CD4-positive, alpha-beta T cell treated with Interleukin-12 subunit alpha and Interleukin-12 subunit beta, for 1 hour (primary cell): ENCODE data around the gene RRP9.
"Not testable (repeated sequence)": the region's sequence is repeated elsewhere in the genome, so short reads cannot be mapped to it uniquely, and the experiment has no call there.

Source experiments
- DNase-seq: peaks from one replicate; pipeline ENCODE4 v3.0.0-alpha.2; 2020

RRP9 gene

GRCh38 chr3:51937014-51937413, 4.7 kb downstream of the RRP9 start:
- DNase-seq, result no peak

DNA sequence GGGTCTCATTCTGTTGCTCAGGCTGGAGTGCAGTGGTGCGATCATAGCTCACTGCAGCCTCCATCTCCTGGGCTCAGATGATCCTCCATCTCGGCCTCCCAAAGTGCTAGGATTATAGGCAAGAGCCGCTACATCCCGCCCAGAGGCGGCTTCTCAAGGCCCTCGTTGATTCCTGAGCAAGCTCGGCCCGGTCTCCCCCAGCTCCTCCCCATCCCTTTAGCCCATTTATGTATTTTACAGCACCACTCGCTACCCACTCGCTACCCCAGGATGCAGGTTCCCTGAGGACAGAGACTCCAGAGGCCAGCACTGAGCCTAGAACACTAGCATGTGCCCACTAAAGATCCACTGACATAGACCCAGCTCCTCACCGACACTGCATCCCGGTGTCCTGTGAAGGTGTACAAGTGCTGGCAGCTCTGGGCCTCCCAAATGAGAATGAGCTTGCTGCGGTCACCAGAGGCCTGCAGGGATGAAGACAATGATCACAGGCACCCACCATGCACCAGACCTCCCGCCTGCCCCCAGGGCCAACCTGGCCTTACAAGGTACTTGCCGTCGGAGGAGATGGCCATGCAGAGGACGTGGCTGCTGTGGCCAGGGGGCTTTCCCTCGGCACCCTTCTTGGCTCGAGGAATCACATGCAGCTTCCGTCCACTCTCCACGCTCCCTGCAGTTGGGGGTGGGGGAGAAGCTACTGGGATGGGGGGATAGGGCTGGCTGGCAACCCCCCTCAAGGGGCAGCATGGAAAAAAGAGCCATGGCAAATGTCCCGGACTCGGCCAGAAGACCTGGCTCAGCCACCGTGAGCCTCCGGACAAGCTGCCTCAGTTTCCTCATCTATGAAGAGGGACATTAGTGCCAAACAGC, 5.6 kb downstream of the RRP9 start:
- no peak for DNase-seq

DNA sequence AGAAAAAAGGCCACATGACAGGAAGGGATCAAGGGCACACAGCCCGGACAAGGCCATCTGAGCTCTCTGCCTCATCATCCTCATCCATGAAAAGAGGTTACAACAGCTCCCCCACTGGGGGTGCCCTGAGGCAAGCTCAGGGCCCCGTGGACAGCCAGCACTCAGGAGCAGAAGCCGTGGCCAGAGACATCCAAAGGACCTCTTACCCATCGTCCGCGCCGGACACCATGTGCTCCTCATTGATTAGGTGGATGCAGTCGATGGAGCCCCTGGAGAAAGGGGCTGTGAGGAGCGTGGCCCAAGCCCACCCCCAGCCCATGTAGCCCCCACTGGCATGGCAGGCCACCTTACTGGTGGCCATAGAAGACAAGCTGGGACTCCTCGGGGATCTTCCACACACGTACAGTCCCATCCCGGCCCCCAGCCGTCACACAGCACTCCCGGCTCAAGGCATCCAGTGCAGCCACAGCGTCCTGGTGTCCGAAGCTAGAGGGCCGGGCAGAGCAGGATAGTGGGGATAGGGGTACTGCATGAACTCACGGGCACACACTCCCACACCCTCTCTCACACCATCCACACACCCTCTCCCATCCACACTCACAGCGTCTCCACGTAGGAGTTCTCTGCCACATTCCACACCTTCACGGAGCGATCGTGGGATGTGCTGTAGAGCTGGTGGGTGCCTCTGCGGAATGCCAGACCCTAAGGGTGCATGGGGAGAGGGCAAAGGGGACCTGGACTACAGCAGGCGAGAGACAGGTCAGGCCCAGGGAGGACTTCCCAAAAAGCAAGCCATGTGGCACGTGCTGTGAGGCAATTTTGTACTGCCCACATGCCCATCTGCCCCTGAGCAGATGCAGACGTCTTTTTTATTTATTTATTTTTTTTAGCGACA, 6.5 kb downstream of the RRP9 start:
- no peak for DNase-seq

GRCh38 chr3:51934139-51934850, 7.4 kb downstream of the RRP9 start:
- DNase-seq, result no peak

DNA sequence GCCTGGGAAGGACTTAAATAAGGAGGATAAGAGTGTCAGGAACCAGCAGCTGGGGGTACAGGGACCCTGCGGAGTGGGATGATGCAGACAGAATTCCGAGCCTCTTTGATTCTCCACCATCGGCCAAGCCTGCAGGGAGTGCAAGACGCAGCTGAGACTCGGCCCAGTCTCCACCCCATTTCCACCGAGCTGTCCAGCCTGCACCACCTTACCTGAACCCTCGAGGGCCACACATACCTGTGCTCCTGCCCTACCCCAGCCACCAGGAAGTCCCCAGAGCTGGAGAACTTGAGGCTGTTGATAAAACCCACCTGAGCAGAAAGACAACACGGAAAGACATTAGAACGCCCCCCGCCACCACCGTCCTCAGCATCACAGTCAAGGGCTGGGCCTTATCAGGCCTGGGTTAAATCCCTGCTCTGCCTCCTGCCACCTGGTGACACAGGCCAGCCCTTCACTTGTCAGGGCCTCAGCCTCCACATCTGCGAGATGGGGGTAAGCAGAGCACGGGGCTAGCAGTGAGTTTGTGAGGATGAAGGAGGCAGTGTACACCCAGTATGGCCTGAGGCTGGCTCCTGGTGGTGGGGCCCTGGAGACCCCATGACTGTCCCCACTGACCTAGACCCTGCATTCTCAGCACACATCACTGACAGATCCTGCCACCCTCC, 8.1 kb downstream of the RRP9 start:
- DNase-seq, result no peak

DNA sequence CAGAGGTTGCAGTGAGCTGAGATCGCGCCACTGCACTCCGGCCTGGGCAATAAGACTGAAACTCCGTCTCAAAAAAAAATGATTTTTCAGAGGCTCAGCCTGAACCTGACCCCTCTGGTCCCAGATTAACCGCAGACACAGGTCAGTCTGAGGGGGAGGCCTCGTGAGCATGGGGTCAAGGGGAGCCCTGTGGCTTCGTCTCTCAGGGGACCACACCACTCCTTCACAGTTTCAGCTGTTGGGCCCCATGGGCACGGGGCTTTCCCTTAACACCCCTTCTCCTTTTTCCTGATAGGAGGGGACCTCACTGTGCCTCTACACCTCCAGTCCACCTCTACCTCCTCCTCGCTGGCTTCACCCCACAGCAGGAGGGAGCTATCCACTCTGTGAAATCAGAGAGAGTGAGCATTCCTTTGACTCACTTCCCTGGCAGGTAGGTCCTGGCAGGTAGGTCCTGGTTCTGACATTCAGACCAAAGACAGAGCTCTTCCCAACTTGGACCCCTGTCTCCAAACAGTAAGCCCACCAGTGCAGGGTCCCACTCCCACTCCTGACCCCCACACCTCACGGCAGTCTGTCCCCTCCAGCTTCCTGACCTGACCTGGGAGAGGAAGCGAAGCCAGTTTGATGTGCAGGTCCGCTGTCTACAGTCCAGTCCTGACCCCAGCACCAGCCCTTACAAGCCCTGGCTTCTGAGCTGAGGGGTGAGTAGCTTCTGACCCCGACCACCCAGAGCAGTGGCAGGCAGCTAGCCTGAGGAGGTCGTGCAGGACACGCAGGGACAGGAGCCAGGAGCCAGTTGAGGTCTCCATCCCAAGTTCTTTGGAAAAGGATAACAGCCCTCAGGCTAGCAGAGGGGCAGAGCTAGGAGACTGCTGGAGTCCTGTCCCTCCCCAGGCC, 9.0 kb downstream of the RRP9 start:
- no peak for DNase-seq

DNA sequence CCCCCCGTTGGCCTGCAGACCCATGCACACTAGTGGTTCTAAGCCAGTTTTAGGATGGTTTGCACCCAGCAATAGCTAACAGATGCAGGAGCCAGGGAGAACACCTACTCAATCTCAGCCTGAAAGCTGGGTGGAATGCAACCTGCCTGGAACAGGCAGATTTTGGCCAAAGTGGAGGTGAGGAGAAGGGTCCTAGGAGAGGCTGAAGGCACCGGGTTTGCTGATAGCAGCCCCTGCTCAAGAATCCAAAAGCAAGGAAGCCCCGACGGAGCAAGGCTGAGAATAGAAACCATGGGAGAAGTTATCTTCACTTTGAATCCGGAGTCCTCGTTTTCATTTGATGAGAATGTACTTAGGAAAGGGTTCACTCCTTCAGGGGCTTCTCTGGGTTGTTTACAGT, 9.9 kb downstream of the RRP9 start:
- no peak for DNase-seq

GRCh38 chr3:51930439-51930838, 11.3 kb downstream of the RRP9 start:
- DNase-seq, result no peak

DNA sequence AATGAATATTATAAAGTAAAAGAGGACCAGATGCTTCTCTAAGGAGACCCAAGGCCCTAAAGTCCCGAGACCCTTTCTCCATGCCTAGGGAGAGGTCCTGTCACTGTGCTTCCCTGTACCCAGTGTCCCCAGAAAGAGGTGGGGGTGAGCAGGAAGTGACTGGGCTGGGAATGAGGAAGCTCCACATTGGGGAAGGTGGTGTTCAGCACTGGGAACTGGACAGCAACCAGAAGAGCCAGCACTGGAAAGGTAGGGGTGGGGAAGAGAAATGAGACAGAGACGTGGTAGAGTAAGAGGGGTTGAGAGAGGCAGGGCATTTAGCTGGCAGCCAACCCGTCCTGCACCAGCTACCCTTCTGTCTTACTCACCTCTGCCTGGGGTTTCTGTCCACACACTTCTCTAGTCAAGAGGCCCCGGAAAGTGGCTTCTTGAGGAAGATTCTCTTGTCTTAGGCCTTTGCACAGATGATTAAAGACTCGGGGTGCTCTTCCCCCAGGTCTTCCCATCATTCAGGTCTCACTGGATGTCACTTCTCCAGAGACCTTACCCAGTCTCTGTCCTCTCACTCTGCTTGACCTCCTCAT, 12.2 kb downstream of the RRP9 start:
- DNase-seq, result no peak

DNA sequence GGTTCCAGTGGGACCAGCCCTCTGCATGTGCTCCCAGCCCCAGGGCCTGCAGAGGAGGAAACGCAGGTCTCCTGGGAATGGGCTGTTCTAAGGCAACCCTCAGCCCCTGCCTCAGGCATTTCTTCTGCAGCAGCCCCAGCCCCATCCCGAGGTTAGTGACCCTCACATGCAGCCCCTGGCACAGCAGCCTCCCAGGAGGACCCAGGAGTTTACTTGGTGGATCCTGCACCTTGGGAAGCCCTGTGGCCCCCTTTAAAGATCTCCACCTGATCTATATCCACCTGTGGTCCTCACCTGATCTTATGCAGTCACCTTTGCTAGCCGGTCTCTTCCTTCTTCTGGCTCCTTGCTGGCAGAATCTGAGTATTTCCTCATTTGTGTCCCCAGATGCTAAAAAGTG, 12.7 kb downstream of the RRP9 start:
- not testable (repeated sequence) for DNase-seq

DNA sequence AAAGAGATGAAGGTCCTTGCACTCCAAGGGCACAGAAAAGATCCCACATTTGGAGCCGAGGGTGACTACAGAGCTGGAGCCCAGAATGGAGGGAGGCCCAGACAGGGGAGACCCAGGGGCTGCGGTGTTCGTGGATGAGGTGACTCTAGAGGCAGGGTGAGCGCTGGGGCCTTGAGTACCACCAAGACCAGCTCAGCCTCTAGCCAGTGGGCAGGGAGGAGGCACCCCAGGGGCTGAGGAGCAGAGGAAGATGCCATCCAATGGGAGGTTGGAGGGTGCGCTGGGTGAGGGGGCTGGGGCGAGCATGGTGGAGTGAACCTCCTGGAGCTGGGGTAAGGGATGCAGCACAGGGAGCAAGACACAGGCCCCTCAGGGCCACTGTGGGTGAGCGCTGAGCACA, 13.3 kb downstream of the RRP9 start:
- DNase-seq, result no peak

- DNase-seq, result no peak
Observed at GRCh38 chr3:51927061-51927977, 14.4 kb downstream of the RRP9 start.

- no peak for DNase-seq
Observed at GRCh38 chr3:51921081-51921578, 20.6 kb downstream of the RRP9 start.

DNA sequence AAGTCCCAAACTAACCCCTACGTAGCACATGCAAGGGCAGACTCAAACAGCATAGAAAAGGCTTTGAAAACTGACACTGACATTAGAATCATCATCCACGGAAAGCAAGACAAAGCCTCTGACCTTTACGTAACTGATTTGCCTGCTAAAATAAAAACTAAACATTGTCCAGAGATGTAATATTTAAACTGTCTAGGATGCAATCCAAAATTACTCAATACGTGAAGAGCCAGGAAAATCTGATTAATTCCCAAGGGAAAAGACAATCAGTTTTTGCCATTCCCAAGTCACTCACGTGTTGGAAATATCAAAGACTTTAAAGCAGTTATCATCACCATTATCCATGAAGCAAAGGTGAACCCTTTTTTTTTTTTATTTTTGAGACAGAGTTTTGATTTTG, 25.3 kb downstream of the RRP9 start:
- DNase-seq, result no peak

- no peak for DNase-seq
Observed at GRCh38 chr3:51908026-51908425, 33.7 kb downstream of the RRP9 start.

DNA sequence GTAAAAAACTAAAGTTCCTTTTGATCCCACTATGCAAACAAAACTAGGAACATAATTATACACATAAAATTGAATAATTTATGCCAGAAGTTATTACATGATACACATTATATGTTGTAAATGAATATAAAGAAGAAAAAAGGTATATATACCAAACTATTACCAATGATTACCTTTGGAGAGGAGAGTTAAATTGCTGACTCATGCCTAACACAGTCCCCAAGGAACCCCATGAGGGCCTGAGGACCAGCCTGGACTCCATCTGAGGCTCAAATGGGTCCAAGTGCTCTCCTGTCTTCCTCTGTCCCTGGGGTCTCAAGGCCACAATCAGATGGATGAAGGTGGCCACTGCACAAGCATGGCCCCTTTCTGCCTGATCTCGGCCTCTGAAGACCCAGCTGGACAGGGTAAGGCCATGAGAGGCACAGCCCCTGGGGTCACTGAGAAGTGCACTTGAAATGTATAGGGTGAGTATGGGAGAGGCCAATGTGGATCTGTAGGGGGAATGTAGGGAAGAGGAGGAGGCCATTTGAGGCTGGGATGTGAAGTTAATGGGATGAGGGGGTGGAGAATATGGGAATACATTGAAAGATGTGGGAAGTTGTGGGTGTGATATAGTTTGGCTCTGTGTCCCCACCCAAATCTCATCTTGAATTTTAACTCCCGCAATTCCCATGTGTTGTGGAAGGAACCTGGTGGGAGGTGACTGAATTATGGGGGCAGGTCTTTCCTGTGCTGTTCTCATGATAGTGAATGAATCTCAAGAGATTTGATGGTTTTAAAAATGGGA, 37.5 kb downstream of the RRP9 start:
- no peak for DNase-seq

DNA sequence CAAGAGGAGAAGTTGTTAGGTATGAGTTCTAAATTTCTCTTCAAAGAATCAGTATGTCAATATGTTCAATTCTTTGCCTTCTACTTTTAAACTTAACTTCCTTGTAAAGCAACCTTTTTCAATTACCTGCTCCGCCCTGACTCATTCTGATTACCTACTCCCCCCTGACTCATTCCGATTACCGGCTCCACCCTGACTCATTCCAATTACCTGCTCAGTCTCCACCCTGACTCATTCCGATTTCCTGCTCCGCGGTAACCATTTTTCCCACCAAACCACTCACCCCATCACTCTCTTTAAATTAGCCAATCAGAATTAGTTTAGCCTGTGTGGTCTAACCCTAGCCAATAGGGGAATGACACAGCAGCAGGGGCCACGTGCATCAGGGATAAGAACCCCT, 39.3 kb downstream of the RRP9 start:
- not testable (repeated sequence) for DNase-seq

GRCh38 chr3:51900043-51900442, 41.7 kb downstream of the RRP9 start:
- DNase-seq, result not testable (repeated sequence)

DNA sequence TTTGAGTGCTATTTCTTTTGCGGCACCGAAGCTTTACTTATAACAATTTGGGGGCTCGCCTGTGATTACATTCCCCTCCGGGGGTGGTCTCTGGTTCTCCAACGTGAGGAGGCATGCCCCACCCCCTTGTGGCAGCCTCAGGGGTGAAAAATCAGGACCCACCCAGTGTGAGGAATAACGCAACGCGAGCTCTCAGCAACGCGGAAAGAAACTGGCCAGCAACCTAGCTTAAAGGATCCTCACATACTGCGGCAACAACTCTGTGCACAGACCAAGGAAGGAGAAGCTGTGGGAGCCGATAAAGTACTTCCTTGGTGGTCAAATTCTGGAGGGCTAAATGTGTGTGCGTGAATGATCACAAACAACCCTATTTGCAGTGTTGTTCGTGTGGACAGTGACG, 44.3 kb downstream of the RRP9 start:
- DNase-seq, result no peak
